HepG2 (cell line): ENCODE data around the gene C11orf86. TPM values are rescaled to one million over a fixed set of nuclear protein-coding genes. Genes with fewer than 3 reads are reported as not detected.
"Not testable (repeated sequence)": the region's sequence is repeated elsewhere in the genome, so short reads cannot be mapped to it uniquely, and the experiment has no call there.

Experiments used
- ATAC-seq: fragments of 200-7000 bp; cut with Tn5 transposase; 3 replicates; pipeline ENCODE4 v1.9.1; 2020; ENCODE audit warnings: mild to moderate bottlenecking, moderate library complexity
- BruUV-seq: library from RNA; stranded (reverse); fragments of 400-500 nt; replicated peaks from 2 replicates; lab custom pipeline; 2021; lab: Mats Ljungman, UMichigan
- CTCF ChIA-PET: fragments of 300-600 bp; formaldehyde crosslinking; extraction: SDS; loops from one replicate; lab custom pipeline; 2021; ENCODE audit warnings: low total read pairs, inconsistent platforms, low intra/inter-chr PET ratio; lab: Yijun Ruan, JAX
- POLR2A ChIA-PET: fragments of 350-600 bp; sonication (Branson Sonifier 250); formaldehyde crosslinking; loops from one replicate; lab custom pipeline; 2020; ENCODE audit warnings: antibody characterized with exemption, inconsistent platforms; lab: Yijun Ruan, JAX
- DNase-seq: peaks from one replicate; pipeline ENCODE4 v3.0.0-alpha.2; 2015; ENCODE audit warnings: low spot score
- FAIRE-seq: peaks from 3 replicates; lab custom pipeline; 2011; peaks lifted over from hg19 to GRCh38; lab: Jason Lieb, UNC
- H2AFZ ChIP-seq: one replicate; pipeline ENCODE4 v1.6.1; 2011; ENCODE audit warnings: low read length, inconsistent platforms
- H3K27ac ChIP-seq: fragments of 300-600 bp; 3 replicates; pipeline ENCODE4 v1.8.0; 2011; ENCODE audit warnings: mixed run types, mild to moderate bottlenecking, mixed read lengths, low read length, inconsistent platforms; ENCODE audit not compliant: insufficient read depth; ENCODE audit errors: extremely low read length
- H3K27me3 ChIP-seq, 2 experiments: fragments of 200-600 bp in 1 of 2; 2 replicates in 1 of 2; 3 replicates in 1 of 2; pipeline versions ENCODE4 v1.6.0 to v1.8.0; 2011; ENCODE audit warnings: low read length in 2 of 2, mild to moderate bottlenecking in 2 of 2, moderate library complexity in 2 of 2, inconsistent platforms in 1 of 2; ENCODE audit not compliant: insufficient read depth in 2 of 2, control insufficient read depth in 1 of 2
- H3K36me3 ChIP-seq, 2 experiments: fragments of 200-600 bp in 1 of 2; replicated peaks in 1 of 2; 2 replicates in 1 of 2; 3 replicates in 1 of 2; pipeline versions ENCODE4 v1.5.1 to v1.8.0; 2011; ENCODE audit warnings: low read length in 2 of 2, inconsistent platforms in 1 of 2; ENCODE audit not compliant: insufficient read depth in 2 of 2, control insufficient read depth in 1 of 2
- H3K4me1 ChIP-seq: 2 replicates; pipeline ENCODE4 v1.5.1; 2012; ENCODE audit warnings: low read length, inconsistent platforms; ENCODE audit not compliant: insufficient read depth
- H3K4me2 ChIP-seq: 2 replicates; pipeline ENCODE4 v1.6.0; 2011; ENCODE audit warnings: low read depth, low read length, inconsistent platforms
- H3K4me3 ChIP-seq, 3 experiments: fragments of 200-600 bp in 1 of 3; sonication (generic), shearing (Covaris generic) in 1 of 3; replicated peaks in 1 of 3; 2 replicates each; pipeline ENCODE4 v1.5.1; 2011 to 2016; ENCODE audit warnings: low read length in 3 of 3, inconsistent platforms in 2 of 3, low read depth in 2 of 3, mild to moderate bottlenecking in 2 of 3, control low read depth in 1 of 3, mixed read lengths in 1 of 3; ENCODE audit not compliant: insufficient read depth in 1 of 3
- H3K79me2 ChIP-seq: one replicate; pipeline ENCODE4 v1.6.1; 2011; ENCODE audit warnings: low read length, inconsistent platforms; ENCODE audit not compliant: insufficient read depth
- H3K9ac ChIP-seq: 2 replicates; pipeline ENCODE4 v1.6.0; 2011; ENCODE audit warnings: mild to moderate bottlenecking, low read depth, low read length, inconsistent platforms; ENCODE audit not compliant: insufficient read depth
- H3K9me3 ChIP-seq: 2 replicates; pipeline ENCODE4 v1.5.1; 2012; ENCODE audit warnings: mild to moderate bottlenecking, low read length
- H4K20me1 ChIP-seq: 2 replicates; pipeline ENCODE4 v1.6.0; 2011; ENCODE audit warnings: inconsistent platforms, mild to moderate bottlenecking, low read length, moderate library complexity; ENCODE audit not compliant: insufficient read depth
- CENPX ChIP-seq: sonication (generic); formaldehyde crosslinking; IDR thresholded peaks from 2 replicates; pipeline ENCODE4 v1.9.0; 2021; ENCODE audit warnings: mild to moderate bottlenecking, missing genetic modification reagents, moderate library complexity
- DPF2 ChIP-seq: sonication (generic); formaldehyde crosslinking; IDR thresholded peaks from 2 replicates; pipeline ENCODE4 v1.4.0; 2020; ENCODE audit warnings: mild to moderate bottlenecking, low read depth, missing genetic modification reagents, borderline replicate concordance
- FOXK1 ChIP-seq: sonication (generic); formaldehyde crosslinking; IDR thresholded peaks from 2 replicates; pipeline ENCODE4 v1.4.0; 2020; ENCODE audit warnings: low read depth, missing genetic modification reagents, borderline replicate concordance
- SMARCC2 ChIP-seq: fragments of 450-650 bp; IDR thresholded peaks from 2 replicates; pipeline ENCODE4 v1.6.1; 2017; ENCODE audit warnings: antibody characterized with exemption, mild to moderate bottlenecking
- XRCC5 ChIP-seq: fragments of 200-400 bp; formaldehyde crosslinking; optimal IDR thresholded peaks from 2 replicates; pipeline ENCODE3; 2017; ENCODE audit warnings: mild to moderate bottlenecking, low read length
- ZMYM3 ChIP-seq: sonication (generic); formaldehyde crosslinking; IDR thresholded peaks from 2 replicates; pipeline ENCODE4 v1.5.1; 2020; ENCODE audit warnings: mild to moderate bottlenecking, missing genetic modification reagents
- ZNF281 ChIP-seq: sonication (generic); formaldehyde crosslinking; IDR thresholded peaks from 2 replicates; pipeline ENCODE4 v1.4.0; 2020; ENCODE audit warnings: missing genetic modification reagents, borderline replicate concordance
- ZNF709 ChIP-seq: sonication (generic); formaldehyde crosslinking; IDR thresholded peaks from 2 replicates; pipeline ENCODE4 v1.5.0; 2020; ENCODE audit warnings: mild to moderate bottlenecking, missing genetic modification reagents
- ZNF879 ChIP-seq: sonication (generic); formaldehyde crosslinking; IDR thresholded peaks from 2 replicates; pipeline ENCODE4 v1.8.1; 2023; ENCODE audit warnings: missing genetic modification reagents
- WGBS: methylation state at CpG from one replicate; pipeline ENCODE4 v1.1.6; 2017; ENCODE audit warnings: low lambda C conversion rate; 5-methylcytosine and 5-hydroxymethylcytosine counted together
- in situ Hi-C: cut with HindIII; loops from 2 replicates; pipeline ENCODE4 v1.10.0; 2017; ENCODE audit warnings: low pct_unique_long_range_greater_than_20kb; ENCODE audit not compliant: extremely low pct_ligation_motif_present
- intact Hi-C: fragments of 100-400 bp; cut with micrococcal nuclease; formaldehyde crosslinking; loops from one replicate; pipeline ENCODE4 v1.10.0; 2022; ENCODE audit not compliant: unreplicated experiment
- polyA plus RNA-seq, 8 experiments: library from polyadenylated mRNA; depleted of rRNA in 3 of 8; stranded (reverse) in 7 of 8; unstranded in 1 of 8; fragments of >200 nt; fragmentation: Illumina TruSeq in 4 of 8; extraction: Trizol in 4 of 8; gene quantifications; 2 replicates each; pipeline versions ENCODE4 v1.2.1 to v1.2.3, GENCODE V29; 2011 to 2016; ENCODE audit warnings: low read depth in 4 of 8, missing spikeins in 1 of 8, mixed read lengths in 1 of 8; ENCODE audit not compliant: insufficient read depth in 1 of 8
- total RNA-seq, 5 experiments: library from RNA; depleted of rRNA; stranded (reverse); fragments of >200 nt; fragmentation: Illumina TruSeq; extraction: Trizol; gene quantifications; 2 replicates each; pipeline ENCODE4 v1.2.3, GENCODE V29; 2016; ENCODE audit warnings: low read depth in 1 of 5

C11orf86 gene
- total and polyA plus RNA-seq, 2 of the 13 experiments (the other 11 are each of a cell fraction or from before 2014, with no cell fraction given), result 0.11 to 0.18 TPM

GRCh38 chr11:66987158-66987620 lies 12.1 kb downstream of the C11orf86 start (continued):
- TF ChIP-seq ZNF281 (CRISPR knock-in tag) (peak; percentile 69; the same call in 1 of the 2 replicates), CENPX (no peak), FOXK1 (CRISPR knock-in tag) (no peak), XRCC5 (no peak), DPF2 (CRISPR knock-in tag) (no peak), ZNF709 (no peak), ZNF879 (CRISPR knock-in tag) (no peak)

GRCh38 chr11:66987924-66988637 lies 13.0 kb downstream of the C11orf86 start:
- Histone ChIP-seq H3K4me1 (peaks cover 20% of the 10 kb centered on the region), H3K27ac (no peak overlapping the region), H3K4me2 (peak overlapping the region; percentile 45), H3K9ac (no peak overlapping the region), H3K79me2 (no peaks in the 10 kb centered on the region), H3K27me3 (peaks cover 4 to 26% of the 10 kb centered on the region in 2 experiments; a peak in 2 of 5 replicates), H4K20me1 (no peaks in the 10 kb centered on the region), H2AFZ (no peak overlapping the region), H3K9me3 (no peaks in the 10 kb centered on the region), H3K4me3 (peak overlapping the region in 1 of 3 experiments; percentile 1; a peak in 2 of 6 replicates), H3K36me3 (no peaks in the 10 kb centered on the region)
- no TSS peak for BruUV-seq
- POLR2A ChIA-PET, result no interaction called here
- CTCF ChIA-PET, result no interaction called here
- 24% methylated on average over 13 of the region's 13 CpGs for WGBS
- DNase-seq (no peak), ATAC-seq (no peak), FAIRE-seq (no peak)
- in situ Hi-C loops, result no loop called here
- intact Hi-C loops, result no loop called here
- no peak for TF ChIP-seq SMARCC2
- TF ChIP-seq ZMYM3 (CRISPR knock-in tag), result peak; percentile 59; the same call in 1 of the 2 replicates

- H3K4me2 ChIP-seq, CTCF ChIA-PET, intact Hi-C loops, H3K9me3 ChIP-seq, H4K20me1 ChIP-seq, ATAC-seq, POLR2A ChIA-PET, FAIRE-seq, BruUV-seq, in situ Hi-C loops, H3K36me3 ChIP-seq, H3K4me3 ChIP-seq, H3K9ac ChIP-seq, H3K27ac ChIP-seq, H2AFZ ChIP-seq, H3K79me2 ChIP-seq, DNase-seq: not testable (repeated sequence)
- peaks cover 20% of the 10 kb centered on the region for H3K4me1 ChIP-seq
- H3K27me3 ChIP-seq, result peaks cover 4 to 20% of the 10 kb centered on the region in 2 experiments; a peak in 2 of 5 replicates
- 86% methylated on average over 7 of the region's 28 CpGs for WGBS
Observed at GRCh38 chr11:66988741-66989140, 13.6 kb downstream of the C11orf86 start.
